HepG2 (cell line): ENCODE measurements around the gene PELI2. TPM values are rescaled to one million over a fixed set of nuclear protein-coding genes. Genes with fewer than 3 reads are reported as not detected.

Experiments
- ZBTB40 ChIP-seq, 2 experiments: fragments of 450-650 bp in 1 of 2; sonication (generic) in 1 of 2; formaldehyde crosslinking in 1 of 2; IDR thresholded peaks; 2 replicates each; pipeline versions ENCODE4 v1.6.1 to v1.8.0; 2016 to 2022; ENCODE audit warnings: antibody characterized with exemption in 1 of 2, mild to moderate bottlenecking in 1 of 2, missing genetic modification reagents in 1 of 2
- polyA plus RNA-seq, 8 experiments: library from polyadenylated mRNA; depleted of rRNA in 3 of 8; stranded (reverse) in 7 of 8; unstranded in 1 of 8; fragments of >200 nt; fragmentation: Illumina TruSeq in 4 of 8; extraction: Trizol in 4 of 8; gene quantifications; 2 replicates each; pipeline versions ENCODE4 v1.2.1 to v1.2.3, GENCODE V29; 2011 to 2016; ENCODE audit warnings: low read depth in 4 of 8, missing spikeins in 1 of 8, mixed read lengths in 1 of 8; ENCODE audit not compliant: insufficient read depth in 1 of 8
- total RNA-seq, 5 experiments: library from RNA; depleted of rRNA; stranded (reverse); fragments of >200 nt; fragmentation: Illumina TruSeq; extraction: Trizol; gene quantifications; 2 replicates each; pipeline ENCODE4 v1.2.3, GENCODE V29; 2016; ENCODE audit warnings: low read depth in 1 of 5
- TF ChIP-seq, protein P1 (sequence below): sonication (generic); formaldehyde crosslinking; IDR thresholded peaks from 2 replicates; pipeline ENCODE4 v1.8.1; 2022; ENCODE audit warnings: low read depth, mild to moderate bottlenecking, missing genetic modification reagents

PELI2 gene
- total and polyA plus RNA-seq, 2 of the 13 experiments (the other 11 are each of a cell fraction or from before 2014, with no cell fraction given): 0.07 TPM; not detected in 1

DNA sequence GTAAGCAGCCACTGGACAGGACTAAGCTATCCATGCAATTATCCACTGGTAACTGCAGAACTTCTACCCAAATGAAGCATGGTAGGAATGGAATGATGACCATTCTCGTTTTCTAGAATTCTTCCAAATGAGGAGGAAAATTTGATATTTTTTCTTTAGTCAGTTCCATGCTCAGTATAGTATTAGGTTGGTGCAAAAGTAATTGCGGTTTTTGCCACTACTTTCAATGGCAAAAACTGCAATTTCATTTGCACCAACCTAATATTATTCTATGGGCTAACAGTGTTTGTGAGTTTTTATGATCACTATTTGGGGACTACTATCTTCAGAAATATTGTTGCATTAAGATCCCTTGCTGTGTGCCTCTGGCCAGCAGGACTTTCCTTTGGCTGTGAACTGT, 42.9 kb upstream of the PELI2 start (continued):
- TF ChIP-seq ZBTB40 (IDR thresholded peaks at IDR 0.05): peak; percentile 77
- no peak for TF ChIP-seq ZBTB40 (CRISPR knock-in tag; IDR thresholded peaks at IDR 0.05)
- TF ChIP-seq, protein P1, sequence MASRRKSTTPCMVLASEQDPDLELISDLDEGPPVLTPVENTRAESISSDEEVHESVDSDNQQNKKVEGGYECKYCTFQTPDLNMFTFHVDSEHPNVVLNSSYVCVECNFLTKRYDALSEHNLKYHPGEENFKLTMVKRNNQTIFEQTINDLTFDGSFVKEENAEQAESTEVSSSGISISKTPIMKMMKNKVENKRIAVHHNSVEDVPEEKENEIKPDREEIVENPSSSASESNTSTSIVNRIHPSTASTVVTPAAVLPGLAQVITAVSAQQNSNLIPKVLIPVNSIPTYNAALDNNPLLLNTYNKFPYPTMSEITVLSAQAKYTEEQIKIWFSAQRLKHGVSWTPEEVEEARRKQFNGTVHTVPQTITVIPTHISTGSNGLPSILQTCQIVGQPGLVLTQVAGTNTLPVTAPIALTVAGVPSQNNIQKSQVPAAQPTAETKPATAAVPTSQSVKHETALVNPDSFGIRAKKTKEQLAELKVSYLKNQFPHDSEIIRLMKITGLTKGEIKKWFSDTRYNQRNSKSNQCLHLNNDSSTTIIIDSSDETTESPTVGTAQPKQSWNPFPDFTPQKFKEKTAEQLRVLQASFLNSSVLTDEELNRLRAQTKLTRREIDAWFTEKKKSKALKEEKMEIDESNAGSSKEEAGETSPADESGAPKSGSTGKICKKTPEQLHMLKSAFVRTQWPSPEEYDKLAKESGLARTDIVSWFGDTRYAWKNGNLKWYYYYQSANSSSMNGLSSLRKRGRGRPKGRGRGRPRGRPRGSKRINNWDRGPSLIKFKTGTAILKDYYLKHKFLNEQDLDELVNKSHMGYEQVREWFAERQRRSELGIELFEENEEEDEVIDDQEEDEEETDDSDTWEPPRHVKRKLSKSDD (CRISPR knock-in tag): no peak
